OCI-LY7 (cell line): ENCODE measurements around the gene ATG10. TPM values are rescaled to one million over a fixed set of nuclear protein-coding genes. Genes with fewer than 3 reads are reported as not detected.

Experiments used
- BruUV-seq: library from RNA; stranded (reverse); fragments of 400-500 nt; replicated peaks from 2 replicates; lab custom pipeline; 2021; lab: Mats Ljungman, UMichigan
- CTCF ChIA-PET: fragments of 300-600 bp; sonication (Branson Sonifier 250); formaldehyde crosslinking; loops from one replicate; lab custom pipeline; 2022; ENCODE audit warnings: antibody characterized with exemption; ENCODE audit not compliant: unreplicated experiment; lab: Charles Lee
- POLR2A ChIA-PET: fragments of 300-600 bp; sonication (Branson Sonifier 250); formaldehyde crosslinking; loops from one replicate; lab custom pipeline; 2022; ENCODE audit warnings: antibody characterized with exemption; lab: Charles Lee
- DNase-seq: peaks from one replicate; pipeline ENCODE4 v3.0.0-alpha.2; 2015; ENCODE audit warnings: low spot score
- H2AFZ ChIP-seq: fragments of 200-600 bp; sonication (generic), shearing (Covaris generic); 2 replicates; pipeline ENCODE4 v1.6.1; 2014; ENCODE audit warnings: mild to moderate bottlenecking, antibody characterized with exemption, low read length, moderate library complexity
- H3K27ac ChIP-seq: fragments of 200-600 bp; sonication (generic); 2 replicates; pipeline ENCODE4 v1.5.1; 2014; ENCODE audit warnings: mixed run types, low read depth, mild to moderate bottlenecking, moderate library complexity, low read length, inconsistent platforms; ENCODE audit not compliant: poor library complexity, severe bottlenecking
- H3K36me3 ChIP-seq: fragments of 200-600 bp; sonication (generic); 2 replicates; pipeline ENCODE4 v1.6.1; 2014; ENCODE audit warnings: mild to moderate bottlenecking, antibody characterized with exemption, low read length, moderate library complexity, mixed read lengths; ENCODE audit not compliant: insufficient read depth
- H3K4me1 ChIP-seq: fragments of 200-600 bp; sonication (generic); 2 replicates; pipeline ENCODE4 v1.5.1; 2014; ENCODE audit warnings: mild to moderate bottlenecking, low read length; ENCODE audit not compliant: insufficient read depth, poor library complexity, severe bottlenecking
- H3K4me2 ChIP-seq: fragments of 200-600 bp; sonication (generic); 2 replicates; pipeline ENCODE4 v1.6.1; 2014; ENCODE audit warnings: mild to moderate bottlenecking, low read length
- H3K4me3 ChIP-seq: fragments of 200-600 bp; sonication (generic); 2 replicates; pipeline ENCODE4 v1.5.1; 2014; ENCODE audit warnings: mild to moderate bottlenecking, low read depth, low read length; ENCODE audit not compliant: poor library complexity, severe bottlenecking
- H3K79me2 ChIP-seq: fragments of 200-600 bp; sonication (generic); 2 replicates; pipeline ENCODE4 v1.6.1; 2016; ENCODE audit warnings: low read depth, mild to moderate bottlenecking, low read length, moderate library complexity, mixed read lengths; ENCODE audit not compliant: insufficient read depth
- H3K9me2 ChIP-seq: fragments of 200-600 bp; sonication (generic); 2 replicates; pipeline ENCODE4 v1.6.1; 2016; ENCODE audit warnings: mild to moderate bottlenecking, low read length, mixed read lengths; ENCODE audit not compliant: insufficient read depth
- H3K9me3 ChIP-seq: fragments of 200-600 bp; sonication (generic); 2 replicates; pipeline ENCODE4 v1.6.1; 2014; ENCODE audit warnings: mild to moderate bottlenecking, mixed run types, low read length, mixed read lengths
- H4K20me1 ChIP-seq: fragments of 200-600 bp; sonication (generic); 2 replicates; pipeline ENCODE4 v1.6.1; 2014; ENCODE audit warnings: mild to moderate bottlenecking, antibody characterized with exemption, low read length, moderate library complexity, mixed read lengths; ENCODE audit not compliant: insufficient read depth
- CTCF ChIP-seq: fragments of 200-600 bp; sonication (generic); conservative IDR thresholded peaks from 2 replicates; pipeline ENCODE4 v1.5.1; 2014; ENCODE audit warnings: mild to moderate bottlenecking, antibody characterized with exemption, low read length, moderate library complexity, mixed read lengths
- EZH2phosphoT487 ChIP-seq: fragments of 200-600 bp; sonication (generic); IDR thresholded peaks from 2 replicates; pipeline ENCODE4 v1.6.1; 2018; ENCODE audit warnings: low read depth, borderline replicate concordance, mild to moderate bottlenecking, mixed run types, antibody characterized with exemption, low read length, moderate library complexity, mixed read lengths
- intact Hi-C: fragments of 100-400 bp; cut with micrococcal nuclease; formaldehyde crosslinking; loops from one replicate; pipeline ENCODE4 v1.10.0; 2022; ENCODE audit not compliant: unreplicated experiment
- total RNA-seq, 2 experiments: library from RNA; depleted of rRNA in 1 of 2; stranded (reverse); fragments of >200 nt in 1 of 2; shearing (Covaris generic) in 1 of 2; gene quantifications; 2 replicates each; pipeline ENCODE4 v1.2.3, GENCODE V29; 2014 to 2022

ATG10 gene
- total RNA-seq, 2 experiments from 2014 or later: 5.4 to 14.8 TPM

GRCh38 chr5:82045554-82046275, 73.9 kb downstream of the ATG10 start:
- ChIA-PET POLR2A (interaction anchor here (0.5 to 0.7 kb wide), 3 partner anchors 57 to 593 kb away, joined by 3 to 4 read pairs (median 4); no protein-coding TSS in a partner anchor), CTCF (no interaction called here)
- Histone ChIP-seq H3K4me3 (no peak overlapping the region), H3K79me2 (no peaks in the 10 kb centered on the region), H3K9me2 (no peaks in the 10 kb centered on the region), H3K4me2 (no peak overlapping the region), H4K20me1 (no peaks in the 10 kb centered on the region), H2AFZ (no peak overlapping the region), H3K36me3 (no peaks in the 10 kb centered on the region), H3K27ac (no peak overlapping the region), H3K4me1 (no peaks in the 10 kb centered on the region), H3K9me3 (peaks cover 10% of the 10 kb centered on the region; the same call in 1 of the 2 replicates)
- BruUV-seq: no TSS peak
- TF ChIP-seq CTCF (no peak), EZH2phosphoT487 (no peak)
- no peak for DNase-seq
- intact Hi-C loops: no loop called here

- H2AFZ ChIP-seq: no peak overlapping the region
- BruUV-seq: no TSS peak
- no peaks in the 10 kb centered on the region for H3K79me2 ChIP-seq
- DNase-seq: no peak
- no peak for TF ChIP-seq CTCF
- TF ChIP-seq EZH2phosphoT487: no peak
- no peaks in the 10 kb centered on the region for H3K36me3 ChIP-seq
- no peak overlapping the region for H3K4me2 ChIP-seq
- H3K4me3 ChIP-seq: no peak overlapping the region
- H3K27ac ChIP-seq: no peak overlapping the region
- POLR2A ChIA-PET: interaction anchor here (0.7 kb wide), 1 partner anchor 57 kb away, joined by 3 read pairs; no protein-coding TSS in a partner anchor
- CTCF ChIA-PET: no interaction called here
- peaks cover 10% of the 10 kb centered on the region; the same call in 1 of the 2 replicates for H3K9me3 ChIP-seq
- H4K20me1 ChIP-seq: no peaks in the 10 kb centered on the region
- H3K9me2 ChIP-seq: no peaks in the 10 kb centered on the region
- H3K4me1 ChIP-seq: no peaks in the 10 kb centered on the region
- intact Hi-C loops: no loop called here
Observed at GRCh38 chr5:82046276-82046647, 74.4 kb downstream of the ATG10 start.

- ChIA-PET POLR2A (interaction anchor here (0.7 kb wide), 2 partner anchors 43 to 268 kb away, joined by 3 read pairs; no protein-coding TSS in a partner anchor), CTCF (no interaction called here)
- H3K36me3 ChIP-seq: no peaks in the 10 kb centered on the region
- H3K4me2 ChIP-seq: no peak overlapping the region
- intact Hi-C loops: no loop called here
- no peaks in the 10 kb centered on the region for H3K9me2 ChIP-seq
- H2AFZ ChIP-seq: no peak overlapping the region
- H3K9me3 ChIP-seq: no peaks in the 10 kb centered on the region
- DNase-seq: no peak
- BruUV-seq: no TSS peak
- no peaks in the 10 kb centered on the region for H3K79me2 ChIP-seq
- H3K4me1 ChIP-seq: no peaks in the 10 kb centered on the region
- H3K27ac ChIP-seq: no peak overlapping the region
- H3K4me3 ChIP-seq: no peak overlapping the region
- no peak for TF ChIP-seq EZH2phosphoT487
- no peak for TF ChIP-seq CTCF
- no peaks in the 10 kb centered on the region for H4K20me1 ChIP-seq
Observed at GRCh38 chr5:82050955-82051354, 79.1 kb downstream of the ATG10 start.
